Measurements from ENCODE around the gene MUC20. TPM values are rescaled to one million over a fixed set of nuclear protein-coding genes. Genes with fewer than 3 reads are reported as not detected.
"Not testable (repeated sequence)": the region's sequence is repeated elsewhere in the genome, so short reads cannot be mapped to it uniquely, and the experiment has no call there.

MUC20 gene
- total RNA-seq, 4 donors from 2014 or later: 1.5 to 7.0 (median 3.2) TPM

GRCh38 chr3:195708626-195709481 is 11.9 kb upstream of the MUC20 start:
- peaks cover 0 to 35% of the 10 kb centered on the region in 2 donors for H3K36me3 ChIP-seq
- intact Hi-C loops (cut with DNase I; ENCODE audit: low total_unique reads): no loop called here
- no peaks in the 10 kb centered on the region for H3K9me3 ChIP-seq
- no peak overlapping the region for H3K27ac ChIP-seq
- H3K4me1 ChIP-seq: no peaks in the 10 kb centered on the region
- no peak for ATAC-seq
- no peak for DNase-seq
- TF ChIP-seq CTCF (IDR thresholded peaks at IDR 0.05 in 4 of 5, conservative IDR thresholded peaks at IDR 0.05 in 1 of 5) (no peak), POLR2A (IDR thresholded peaks at IDR 0.05) (no peak)
- in situ Hi-C loops (cut with MboI; ENCODE audit: low sequenced_read_pairs in 4 of 4): loop anchor here in 1 of 4 donors (10.0 kb wide), 1 partner anchor 266 kb away; no protein-coding TSS in a partner anchor
- H3K27me3 ChIP-seq: no peaks in the 10 kb centered on the region
- no peak overlapping the region for H3K4me3 ChIP-seq

GRCh38 chr3:195709676-195710085 is 11.1 kb upstream of the MUC20 start:
- no peaks in the 10 kb centered on the region for H3K4me1 ChIP-seq
- ATAC-seq: no peak
- H3K9me3 ChIP-seq: no peaks in the 10 kb centered on the region
- in situ Hi-C loops (cut with MboI; ENCODE audit: low sequenced_read_pairs in 4 of 4) (loop anchor here in 1 of 4 donors (10.0 kb wide), 1 partner anchor 265 kb away; no protein-coding TSS in a partner anchor), intact Hi-C loops (cut with DNase I; ENCODE audit: low total_unique reads) (no loop called here)
- H3K27me3 ChIP-seq: no peaks in the 10 kb centered on the region
- DNase-seq: no peak
- H3K36me3 ChIP-seq: peaks cover 0 to 39% of the 10 kb centered on the region in 2 donors
- no peak overlapping the region for H3K27ac ChIP-seq
- no peak overlapping the region for H3K4me3 ChIP-seq
- TF ChIP-seq CTCF (IDR thresholded peaks at IDR 0.05 in 4 of 5, conservative IDR thresholded peaks at IDR 0.05 in 1 of 5): no peak
- TF ChIP-seq POLR2A (IDR thresholded peaks at IDR 0.05): no peak

- ATAC-seq; intact Hi-C loops (cut with DNase I; ENCODE audit: low total_unique reads); H3K27me3 ChIP-seq; DNase-seq; H3K27ac ChIP-seq; H3K9me3 ChIP-seq; in situ Hi-C loops (cut with MboI; ENCODE audit: low sequenced_read_pairs in 4 of 4); H3K4me3 ChIP-seq; H3K4me1 ChIP-seq: not testable (repeated sequence)
- peaks cover 0 to 45% of the 10 kb centered on the region in 2 donors for H3K36me3 ChIP-seq
These were observed 10.5 kb upstream of the MUC20 start for GRCh38 chr3:195710126-195710905.

- H3K27me3 ChIP-seq; ATAC-seq; H3K4me1 ChIP-seq; intact Hi-C loops (cut with DNase I; ENCODE audit: low total_unique reads); in situ Hi-C loops (cut with MboI; ENCODE audit: low sequenced_read_pairs in 4 of 4); H3K4me3 ChIP-seq; H3K9me3 ChIP-seq; DNase-seq; H3K27ac ChIP-seq: not testable (repeated sequence)
- H3K36me3 ChIP-seq: peaks cover 0 to 49% of the 10 kb centered on the region in 2 donors
These were observed 9.5 kb upstream of the MUC20 start for GRCh38 chr3:195711091-195711812.

GRCh38 chr3:195711813-195712534 is 8.8 kb upstream of the MUC20 start:
- no peaks in the 10 kb centered on the region for H3K9me3 ChIP-seq
- no peak for TF ChIP-seq CTCF (IDR thresholded peaks at IDR 0.05 in 4 of 5, conservative IDR thresholded peaks at IDR 0.05 in 1 of 5)
- no peak for TF ChIP-seq POLR2A (IDR thresholded peaks at IDR 0.05)
- H3K27me3 ChIP-seq: no peaks in the 10 kb centered on the region
- intact Hi-C loops (cut with DNase I; ENCODE audit: low total_unique reads) (no loop called here), in situ Hi-C loops (cut with MboI; ENCODE audit: low sequenced_read_pairs in 4 of 4) (no loop called here)
- no peak for ATAC-seq
- no peak for DNase-seq
- H3K36me3 ChIP-seq: peaks cover 0 to 49% of the 10 kb centered on the region in 2 donors
- H3K4me3 ChIP-seq: no peak overlapping the region
- peaks cover 6 to 12% of the 10 kb centered on the region in 2 donors for H3K4me1 ChIP-seq
- no peak overlapping the region for H3K27ac ChIP-seq

- Histone ChIP-seq H3K4me1 (peaks cover 11 to 12% of the 10 kb centered on the region in 2 donors), H3K36me3 (peaks cover 0 to 49% of the 10 kb centered on the region in 2 donors)
- H3K9me3 ChIP-seq; intact Hi-C loops (cut with DNase I; ENCODE audit: low total_unique reads); H3K4me3 ChIP-seq; H3K27ac ChIP-seq; ATAC-seq; in situ Hi-C loops (cut with MboI; ENCODE audit: low sequenced_read_pairs in 4 of 4); DNase-seq; H3K27me3 ChIP-seq: not testable (repeated sequence)
These were observed 8.3 kb upstream of the MUC20 start for GRCh38 chr3:195712535-195712910.

- H3K27me3 ChIP-seq, ATAC-seq: not testable (repeated sequence)
- H3K36me3 ChIP-seq: peaks cover 0 to 46% of the 10 kb centered on the region in 2 donors
These were observed 7.6 kb upstream of the MUC20 start for GRCh38 chr3:195713150-195713549.

More at GRCh38 chr3:195713150-195713549, 7.6 kb upstream of the MUC20 start:
- in situ Hi-C loops (cut with MboI; ENCODE audit: low sequenced_read_pairs in 4 of 4); H3K4me3 ChIP-seq; DNase-seq; intact Hi-C loops (cut with DNase I; ENCODE audit: low total_unique reads); H3K9me3 ChIP-seq; H3K27ac ChIP-seq: not testable (repeated sequence)
- peaks cover 11 to 12% of the 10 kb centered on the region in 2 donors for H3K4me1 ChIP-seq

Measured in gastrocnemius medialis (tissue), 4 donors.